Fibroblast of skin of scalp (primary cell): ENCODE results near the gene PAQR7.
"Not testable (repeated sequence)": the region's sequence is repeated elsewhere in the genome, so short reads cannot be mapped to it uniquely, and the experiment has no call there.

Experiments
- DNase-seq: peaks from one replicate; pipeline ENCODE4 v3.0.0-alpha.2; 2013

PAQR7 gene

DNA sequence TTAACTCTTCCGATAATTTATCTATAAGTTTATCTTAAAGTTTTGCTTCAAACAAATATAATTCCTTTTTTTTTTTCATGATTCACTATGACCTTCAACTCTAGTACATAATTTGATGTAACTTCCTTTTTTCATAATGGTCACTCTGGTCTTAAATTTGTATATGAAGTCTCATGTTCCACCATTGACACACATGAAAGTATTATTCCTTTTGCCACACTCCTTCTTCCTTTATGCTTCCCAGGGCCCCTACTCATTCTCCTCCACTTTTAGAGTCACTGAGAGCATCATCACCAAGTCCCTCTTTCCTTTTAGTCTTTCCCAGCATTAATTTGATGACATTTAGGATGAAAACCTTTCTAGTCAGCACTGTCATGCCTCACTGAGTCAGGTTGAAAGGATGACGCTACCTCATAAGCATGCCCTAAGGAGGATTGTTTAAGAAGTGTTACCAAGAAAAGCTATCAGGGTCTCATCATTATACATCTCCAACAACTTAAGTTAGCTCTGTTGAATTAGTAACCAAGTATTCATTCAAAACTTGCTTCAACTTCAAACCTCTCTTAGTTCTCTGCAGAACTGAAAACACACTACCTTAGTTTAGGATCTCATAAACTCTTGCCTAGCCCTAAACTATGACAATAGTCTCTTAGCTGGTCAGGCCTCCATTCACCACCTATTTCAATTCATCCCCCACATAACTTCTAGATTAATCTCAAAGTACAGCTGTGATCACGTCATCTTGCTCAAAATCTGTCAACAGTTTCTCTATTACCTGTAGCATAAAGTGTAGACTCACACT lies 30.8 kb downstream of the PAQR7 start:
- DNase-seq: no peak

DNA sequence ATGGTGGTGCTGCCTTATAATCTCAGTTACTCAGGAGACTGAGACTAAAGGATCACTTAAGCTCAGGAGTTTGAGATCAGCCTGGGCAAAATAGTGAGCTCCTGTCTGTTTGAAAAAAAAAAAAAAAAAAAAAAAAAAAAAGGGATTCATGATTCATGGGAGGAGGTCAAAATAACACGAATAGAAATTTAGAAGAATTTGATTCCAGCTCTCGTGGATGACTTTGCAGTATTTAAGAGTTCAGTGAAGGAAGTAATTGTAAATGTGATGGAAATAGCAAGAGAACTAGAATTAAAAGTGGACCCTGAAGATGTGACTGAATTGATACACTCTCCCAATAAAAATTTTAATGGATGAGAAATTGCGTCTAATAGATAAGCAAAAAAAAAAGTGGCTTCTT lies 32.0 kb downstream of the PAQR7 start:
- no peak for DNase-seq

DNA sequence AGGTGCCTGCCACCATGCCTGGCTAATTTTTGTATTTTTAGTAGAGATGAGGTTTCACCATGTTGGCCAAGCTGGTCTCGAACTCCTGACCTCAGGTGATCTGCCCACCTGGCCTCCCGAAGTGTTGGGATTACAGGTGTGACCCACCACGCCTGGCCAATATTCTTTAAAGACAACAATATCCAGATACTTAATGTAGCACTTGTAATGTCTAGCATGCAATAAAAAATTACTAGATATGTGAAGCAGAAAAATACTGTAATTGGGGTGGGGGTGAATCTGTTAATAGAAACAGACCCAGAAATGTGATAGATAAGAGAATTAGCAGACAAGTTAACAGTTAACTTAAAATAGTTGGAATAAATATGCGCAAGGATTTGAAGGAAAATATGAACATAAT lies 35.7 kb downstream of the PAQR7 start:
- not testable (repeated sequence) for DNase-seq

DNA sequence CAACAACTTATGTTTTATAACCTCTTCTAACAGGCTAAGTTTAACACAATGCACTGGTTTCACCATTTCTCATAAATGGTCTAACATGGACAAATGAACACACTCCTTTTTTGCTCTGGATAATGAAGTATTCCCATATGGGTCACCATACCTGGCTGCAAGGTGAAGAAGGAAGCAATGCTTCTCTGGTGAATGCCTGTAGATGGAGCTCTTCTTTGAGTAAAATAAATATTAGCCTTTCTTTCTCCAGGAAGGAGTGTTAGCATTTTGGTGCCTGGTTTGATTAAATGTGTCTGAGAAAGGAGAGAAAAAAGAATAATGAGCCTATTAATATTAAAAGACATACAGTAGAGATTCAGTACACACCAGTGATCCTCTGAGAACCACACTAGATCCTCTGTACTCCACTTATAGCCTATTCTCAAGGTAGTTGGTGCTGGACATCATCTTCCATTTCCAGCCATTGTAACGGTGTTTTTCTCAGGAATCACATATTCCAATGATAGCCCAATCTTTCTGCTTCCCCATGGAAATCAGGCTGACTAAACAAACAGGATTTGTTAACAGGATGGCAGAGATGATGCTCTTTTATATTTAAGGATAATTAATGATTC lies 38.1 kb downstream of the PAQR7 start:
- DNase-seq: no peak

DNA sequence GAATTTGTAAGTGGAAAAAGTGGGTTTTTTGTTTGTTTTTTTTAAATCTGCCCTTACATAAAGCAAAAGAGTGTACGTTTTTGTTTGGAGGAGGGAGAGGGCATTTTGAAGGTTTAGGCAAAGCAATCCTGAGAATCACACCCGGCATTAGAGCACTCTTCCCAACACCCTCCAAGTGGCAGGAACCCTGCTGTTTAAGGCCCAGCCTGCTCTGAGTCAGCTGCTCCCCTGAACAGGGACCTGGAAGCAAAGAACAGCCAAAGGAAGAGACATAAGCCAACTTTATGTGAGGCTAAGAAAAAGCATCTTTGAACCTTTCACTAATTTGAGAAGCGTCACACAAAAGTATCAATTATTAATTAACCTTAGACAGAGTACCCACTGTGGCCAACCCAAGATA lies 38.8 kb downstream of the PAQR7 start:
- peak; percentile 33 for DNase-seq

DNA sequence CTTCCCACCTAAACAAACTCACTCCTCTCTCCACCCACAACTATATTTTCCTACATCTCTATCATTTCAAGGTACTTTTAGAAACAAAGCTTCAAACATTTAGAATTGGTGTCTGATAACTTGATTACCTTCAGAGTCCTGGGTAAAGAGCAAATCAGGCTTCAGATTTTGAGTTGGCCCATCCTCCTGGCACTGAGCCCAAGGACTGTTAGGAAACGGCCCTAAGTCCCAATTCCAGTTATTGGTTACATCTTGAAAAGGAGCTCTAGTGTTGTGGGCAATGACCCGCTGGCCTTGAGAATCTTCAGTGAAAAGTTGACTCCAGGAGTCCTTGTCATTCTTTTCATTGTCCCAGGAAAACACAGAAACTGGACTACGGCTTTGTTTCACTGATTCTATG lies 40.6 kb downstream of the PAQR7 start:
- no peak for DNase-seq

DNA sequence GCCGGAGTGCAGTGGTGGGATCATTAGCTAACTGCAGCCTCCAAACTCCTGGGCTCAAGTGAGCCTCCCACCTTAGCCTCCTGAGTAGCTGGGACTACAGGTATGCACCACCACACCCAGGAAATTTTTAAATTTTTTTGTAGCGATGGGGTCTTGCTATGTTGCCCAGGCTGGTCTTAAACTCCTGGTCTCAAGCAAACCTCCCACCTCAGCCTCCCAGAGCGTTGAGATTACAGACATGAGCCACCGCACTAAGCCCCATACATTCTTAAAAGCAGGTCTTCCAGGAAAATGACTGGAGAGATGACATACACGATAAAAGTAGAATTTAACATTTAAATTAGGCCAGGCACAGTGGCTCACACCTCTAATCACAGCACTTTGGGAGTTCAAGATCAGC lies 42.4 kb downstream of the PAQR7 start:
- DNase-seq: no peak

DNA sequence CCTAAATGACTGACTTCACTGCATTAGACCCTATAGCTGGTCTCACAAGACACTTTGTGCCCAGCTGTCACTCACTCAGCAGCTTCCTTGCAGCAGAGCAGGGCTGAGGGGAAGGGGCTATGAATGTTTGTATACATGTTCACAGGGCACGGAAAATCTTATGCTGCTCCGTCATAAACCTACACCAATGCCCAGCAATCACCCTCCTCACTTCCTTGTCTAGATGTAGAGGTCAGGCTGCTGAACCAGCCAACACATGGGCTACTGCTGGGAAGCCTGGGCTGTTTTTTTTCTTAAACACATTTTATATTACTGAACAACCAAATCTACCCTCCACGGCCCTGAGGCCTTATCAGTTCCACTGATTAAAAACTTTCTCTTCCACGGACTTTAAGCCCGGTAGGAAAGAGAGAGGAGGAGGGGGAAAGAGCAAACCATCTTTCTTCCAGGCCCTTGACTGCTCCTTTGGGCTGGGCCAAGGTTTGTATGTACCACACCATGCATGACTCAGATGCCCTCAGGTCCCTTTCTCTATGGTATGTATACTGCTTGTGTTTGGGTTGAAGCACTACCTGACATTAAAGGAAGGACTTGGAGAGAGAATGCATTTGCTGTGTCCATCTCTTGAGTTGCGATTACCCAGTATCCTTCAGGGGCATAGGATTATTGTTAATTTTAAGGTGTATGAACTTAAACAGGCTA lies 43.0 kb downstream of the PAQR7 start:
- DNase-seq: no peak

DNA sequence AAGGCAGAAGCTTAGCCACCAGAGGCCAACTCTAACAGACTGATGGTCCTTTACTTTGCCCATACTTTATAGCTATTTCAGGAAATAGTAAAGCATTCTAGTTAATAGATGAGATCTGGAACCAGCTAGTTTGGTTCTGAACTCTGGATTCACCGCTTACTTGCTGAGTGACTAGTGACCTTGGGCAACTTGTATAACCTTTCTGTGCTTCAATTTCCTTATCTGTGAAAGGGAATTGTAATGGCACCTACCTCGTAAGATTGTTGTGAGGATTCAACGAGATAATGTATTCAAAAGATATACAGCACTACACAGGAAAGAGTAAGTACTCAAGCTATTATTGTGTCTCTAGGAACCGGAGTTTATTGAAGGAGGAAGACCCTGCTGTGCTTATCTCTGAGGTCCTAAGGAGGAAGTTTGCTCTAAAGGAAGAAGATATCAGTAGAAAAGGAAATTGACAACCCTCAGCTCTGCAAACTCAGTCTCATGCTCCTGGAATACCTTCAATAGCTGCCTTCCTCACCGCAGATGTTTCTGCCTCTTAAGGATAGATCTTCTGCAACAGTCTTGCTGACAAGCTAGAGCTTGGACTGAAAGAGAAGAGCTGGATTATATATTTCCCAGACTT lies 43.8 kb downstream of the PAQR7 start:
- DNase-seq: no peak

DNA sequence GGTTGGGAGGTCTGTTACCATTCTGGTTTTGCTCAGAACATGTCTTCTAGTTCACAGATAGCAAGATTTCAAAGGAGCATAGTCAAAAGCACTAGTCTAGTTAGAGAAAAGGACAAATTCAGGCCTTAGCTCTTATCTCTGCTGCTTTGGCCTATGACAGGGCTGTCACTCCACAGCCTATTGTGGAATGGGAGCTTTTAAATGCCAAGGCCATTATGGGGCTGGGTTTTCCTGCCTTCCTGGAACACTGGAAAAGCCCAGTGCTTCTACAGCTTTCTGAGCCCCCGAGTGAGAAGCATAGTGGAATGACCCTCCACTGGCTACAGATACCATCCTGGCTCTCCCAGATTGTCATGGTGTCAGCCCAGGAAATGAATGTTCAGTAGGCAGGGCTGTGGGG lies 46.5 kb downstream of the PAQR7 start:
- no peak for DNase-seq

DNA sequence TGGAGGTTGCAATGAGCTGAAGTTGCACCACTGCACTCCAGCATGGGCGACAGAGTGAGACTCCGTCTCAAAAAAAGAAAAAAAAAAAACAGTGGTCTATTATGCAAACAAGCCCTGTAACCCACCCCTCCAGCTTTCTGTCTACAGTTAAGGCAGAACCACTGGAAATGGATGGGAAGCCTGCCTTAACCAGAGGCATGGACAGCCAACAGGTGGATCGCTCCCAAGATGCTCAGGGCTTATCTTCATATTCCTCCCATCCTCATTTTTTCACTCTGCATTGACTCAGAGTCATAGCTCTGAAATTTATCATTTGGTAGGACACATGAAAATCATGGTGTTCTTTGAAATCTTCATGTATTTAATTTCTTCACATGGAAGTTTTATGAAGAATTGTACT lies 47.0 kb downstream of the PAQR7 start:
- no peak for DNase-seq

DNA sequence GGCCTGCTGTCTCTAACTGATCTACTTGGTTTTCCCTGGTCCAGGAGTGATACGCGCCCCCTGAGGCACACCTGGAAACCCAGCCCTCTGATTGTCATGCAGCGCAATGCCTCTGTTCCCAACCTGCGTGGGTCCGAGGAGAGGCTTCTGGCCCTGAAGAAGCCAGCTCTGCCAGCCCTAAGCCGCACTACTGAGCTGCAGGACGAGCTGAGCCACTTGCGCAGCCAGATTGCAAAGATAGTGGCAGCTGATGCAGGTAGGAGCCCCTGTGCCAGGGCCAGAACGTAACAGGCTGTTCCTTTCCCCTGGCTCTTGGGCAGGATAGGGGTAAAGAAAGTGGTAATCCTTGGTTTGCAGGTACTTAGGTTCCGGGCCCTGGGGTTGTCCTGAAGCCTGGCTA lies 48.9 kb downstream of the PAQR7 start:
- no peak for DNase-seq

DNA sequence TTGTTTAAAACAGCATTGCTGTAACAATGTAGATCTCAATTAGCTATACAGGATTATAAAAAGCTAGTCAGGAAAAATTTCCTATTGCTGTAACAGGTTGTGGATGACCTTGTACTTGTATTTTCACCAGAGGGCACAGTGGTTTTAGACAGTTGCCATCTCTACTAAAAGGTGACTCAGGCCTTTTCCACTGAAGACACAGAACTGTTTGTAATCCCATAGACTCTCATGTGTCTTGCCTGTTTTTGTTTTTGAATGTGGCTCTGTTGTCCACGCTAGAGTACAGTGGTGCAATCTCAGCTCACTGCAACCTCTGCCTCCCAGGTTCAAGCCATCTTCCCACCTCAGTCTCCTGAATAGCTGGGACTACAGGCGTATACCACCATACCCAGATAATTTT lies 49.9 kb downstream of the PAQR7 start:
- no peak for DNase-seq

DNA sequence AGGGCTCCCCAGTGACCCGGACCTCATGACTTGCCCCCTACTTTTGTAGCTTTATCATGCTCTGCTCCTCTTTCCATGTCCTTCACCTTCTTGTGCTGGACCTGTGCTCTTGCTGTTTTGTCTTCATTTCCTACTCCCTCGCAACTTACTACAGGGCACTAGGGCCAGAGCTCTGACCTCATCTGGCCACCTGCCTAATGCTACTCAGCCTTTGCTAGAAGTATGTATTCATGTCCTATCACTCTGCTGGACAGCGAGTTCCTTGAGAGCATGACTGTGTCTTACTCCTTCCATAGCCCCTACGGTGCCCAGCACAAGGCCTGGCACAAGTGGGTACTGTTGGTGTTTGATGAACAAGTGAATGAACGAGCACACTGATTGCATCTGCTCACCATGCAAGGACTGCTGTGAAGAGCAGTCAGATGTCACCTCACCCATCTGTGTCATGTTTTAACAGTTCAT lies 53.8 kb downstream of the PAQR7 start:
- DNase-seq: no peak

DNA sequence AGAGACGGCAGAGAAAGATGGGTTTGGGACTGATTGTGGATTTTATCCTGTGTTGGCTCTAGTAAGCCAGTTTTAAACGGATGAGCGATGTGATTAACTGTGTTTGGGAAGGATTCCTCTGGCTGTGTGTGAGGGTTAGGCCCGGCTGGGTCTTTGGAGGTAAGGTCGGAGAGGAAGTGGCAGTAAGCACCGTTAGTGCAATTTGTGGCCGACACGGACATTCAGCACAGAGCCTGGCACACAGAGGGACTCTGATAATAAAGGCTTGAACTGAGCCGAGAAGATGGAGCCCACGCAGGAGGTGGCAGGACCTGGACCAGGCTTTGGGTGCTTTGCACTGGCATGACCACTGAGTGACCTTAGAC lies 54.4 kb downstream of the PAQR7 start:
- no peak for DNase-seq

DNA sequence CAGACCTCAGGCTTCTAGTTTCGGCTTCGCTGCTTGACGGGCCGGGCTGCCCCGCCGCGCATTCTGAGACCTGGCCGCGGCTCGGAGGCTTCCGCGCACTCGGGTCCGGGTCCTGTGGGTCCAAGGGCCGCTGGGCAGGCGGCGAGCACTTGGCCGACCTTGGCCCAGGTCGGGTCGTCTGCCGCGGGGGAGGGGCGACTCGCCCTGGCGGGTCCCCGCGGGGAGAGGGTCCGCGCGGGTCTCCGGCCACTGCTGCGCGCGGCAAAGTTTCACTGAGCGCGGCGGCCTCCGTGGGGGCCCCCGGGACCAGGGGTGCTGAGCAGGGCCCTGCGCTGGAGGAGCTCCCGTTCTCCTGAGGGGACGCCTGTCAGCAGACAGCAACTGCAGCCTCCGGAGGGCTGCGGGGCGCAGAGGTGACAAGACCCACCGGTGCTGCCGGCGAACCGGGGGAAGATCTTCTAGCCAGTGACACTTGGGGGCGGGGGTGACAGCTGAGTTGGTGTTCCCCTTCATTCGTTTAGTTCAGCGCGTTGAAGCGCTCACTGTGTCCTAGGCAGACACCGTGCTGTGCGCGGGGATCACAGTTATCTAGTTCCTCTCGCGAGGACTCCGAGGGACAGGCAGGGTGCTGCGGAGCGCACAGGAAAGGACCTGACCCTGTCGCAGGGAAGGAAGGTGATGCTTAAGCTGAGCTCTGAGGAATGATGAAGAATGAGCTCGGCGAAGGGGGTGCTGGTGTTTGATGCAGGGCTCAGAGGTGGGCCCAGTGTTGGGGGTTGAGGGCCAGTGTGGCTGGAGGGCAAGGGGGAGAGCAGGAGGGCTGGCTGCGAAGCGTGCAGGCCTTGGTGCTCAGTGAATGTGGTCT lies 55.0 kb downstream of the PAQR7 start:
- DNase-seq: peak; percentile 62

DNA sequence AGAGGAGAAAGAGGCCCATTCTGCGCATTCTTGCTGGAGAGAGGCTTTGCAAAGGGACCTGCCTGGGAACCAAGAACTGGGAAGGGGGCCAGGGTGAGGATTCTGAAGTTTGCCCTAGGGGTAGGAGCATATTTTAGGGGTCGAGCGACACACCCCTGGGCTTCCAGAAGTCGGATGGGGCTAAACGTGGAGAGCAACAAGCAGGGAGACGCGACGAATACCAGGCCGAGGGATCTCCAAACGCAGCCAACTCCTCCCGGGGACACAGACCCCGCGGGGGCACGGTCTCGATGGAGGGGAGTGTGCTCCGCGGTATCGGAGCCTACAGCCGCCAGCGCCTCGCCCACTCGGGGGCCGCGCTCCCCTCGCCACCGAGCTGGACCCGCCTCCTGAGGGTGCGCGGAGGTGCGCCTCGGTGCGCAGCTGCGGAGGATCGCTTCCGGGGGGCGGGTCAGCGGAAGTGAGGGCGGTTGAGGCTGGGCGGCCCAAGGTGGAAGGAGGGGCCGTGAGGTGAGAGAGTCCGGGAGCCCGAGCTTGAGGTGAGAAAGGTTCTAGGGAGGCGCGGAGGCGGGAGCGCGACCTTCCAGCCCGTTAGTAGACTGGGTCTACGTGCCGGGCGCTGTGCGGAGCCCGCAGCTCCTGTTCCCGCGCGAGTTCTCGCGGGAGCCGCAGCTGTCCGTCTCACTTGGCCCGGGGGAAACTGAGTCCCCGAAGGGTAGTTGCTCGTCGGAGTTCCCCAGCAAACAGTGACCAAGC lies 55.8 kb downstream of the PAQR7 start, which contains the start of gene MTFR1L:
TSS of gene MTFR1L (plus strand) at position 464 of the 756 bp plus-strand sequence. CDS start 3,151 bp downstream, outside the sequence.
- peak; percentile 71 for DNase-seq

DNA sequence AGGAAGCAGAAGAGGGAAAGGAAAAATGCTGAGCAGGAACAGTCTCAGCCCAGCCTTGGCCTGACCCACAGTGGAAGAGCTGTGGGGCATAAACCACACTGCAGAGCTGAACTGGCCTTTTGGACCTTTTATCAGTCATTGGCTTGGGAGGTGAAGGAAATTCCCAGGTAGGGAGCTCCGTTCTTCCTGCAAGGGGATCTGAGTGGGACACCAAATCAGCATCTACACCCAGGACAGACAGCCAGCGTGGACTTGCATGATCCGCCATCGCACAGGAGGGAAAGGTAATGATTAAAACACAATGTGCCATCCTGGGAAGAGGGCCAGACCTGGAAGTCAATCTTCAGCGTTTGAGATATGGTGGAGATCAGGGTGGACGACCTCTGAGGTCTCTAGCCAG lies 56.9 kb downstream of the PAQR7 start:
- no peak for DNase-seq

DNA sequence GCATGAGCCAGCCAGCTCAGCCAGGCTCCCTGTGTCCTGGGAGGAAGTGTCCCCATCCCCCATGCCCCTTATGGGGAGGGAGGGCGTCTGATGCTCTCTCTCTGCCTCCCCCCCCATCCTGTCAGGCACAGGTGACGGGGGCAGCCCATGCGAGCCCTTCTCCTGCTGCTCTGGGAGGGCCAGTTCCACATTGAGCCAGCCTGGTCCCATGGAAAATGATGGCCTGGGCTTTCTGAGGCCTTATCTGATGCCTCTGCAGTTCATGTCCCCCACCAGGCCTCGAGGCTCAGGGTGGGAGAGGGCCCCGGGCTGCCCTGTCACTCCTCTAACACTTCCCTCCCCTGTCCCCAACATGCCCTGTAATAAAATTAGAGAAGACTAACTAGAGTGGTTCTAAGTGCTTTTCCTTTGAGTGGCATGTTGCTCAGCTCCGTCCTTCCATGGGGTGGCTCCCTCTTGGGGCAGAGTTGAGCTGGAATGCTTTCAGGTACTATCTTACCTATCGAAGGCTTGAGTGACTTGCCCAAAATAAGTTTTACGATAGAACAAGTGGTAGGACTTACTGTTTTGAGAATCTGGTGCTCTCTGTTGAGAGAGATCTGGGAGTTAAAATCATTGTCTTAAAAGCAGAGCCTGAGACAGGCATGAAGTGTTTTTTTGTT lies 57.5 kb downstream of the PAQR7 start:
- no peak for DNase-seq

DNA sequence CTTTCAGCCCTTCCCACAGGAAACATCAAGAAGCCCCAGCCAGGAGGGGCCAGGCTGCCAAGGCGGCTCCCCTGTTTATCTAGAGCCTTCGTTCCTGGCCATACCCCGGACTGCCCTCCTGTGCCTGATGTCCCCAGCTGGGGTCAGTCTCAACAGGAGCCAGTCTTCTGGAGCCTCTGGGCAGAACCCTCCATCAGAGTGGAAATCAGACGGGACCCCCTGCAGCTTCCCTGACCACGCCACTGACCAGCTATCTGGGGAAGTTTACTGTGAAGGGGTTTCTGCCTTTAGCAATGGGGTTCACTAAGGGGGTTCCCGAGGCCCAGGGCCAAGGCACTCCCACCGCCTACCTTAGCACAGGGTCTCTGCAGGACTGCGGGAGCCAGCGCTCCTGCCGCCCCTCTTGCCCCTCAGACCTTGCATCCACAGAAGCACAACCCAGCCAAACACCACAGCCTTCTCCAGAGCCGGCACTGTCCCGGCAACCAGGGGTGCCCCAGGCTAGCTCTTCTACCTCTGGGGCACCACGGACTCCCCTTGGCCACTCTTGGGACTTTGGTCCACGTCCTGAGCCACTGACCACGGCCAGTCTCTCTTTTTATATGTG lies 59.3 kb downstream of the PAQR7 start:
- DNase-seq: no peak
